NB4 (cell line): ENCODE measurements around the gene MTHFD1L.

Experiments used
- CTCF ChIP-seq: IDR thresholded peaks from one replicate; pipeline ENCODE4 v1.5.1; 2012; ENCODE audit warnings: low read depth, low read length
- MYC ChIP-seq: IDR thresholded peaks from 2 replicates; pipeline ENCODE4 v1.6.1; 2011; ENCODE audit warnings: low read depth, low read length
- POLR2A ChIP-seq: IDR thresholded peaks from 2 replicates; pipeline ENCODE4 v1.6.1; 2011; ENCODE audit warnings: mild to moderate bottlenecking; ENCODE audit not compliant: insufficient read length; ENCODE audit errors: extremely low read depth
- TF ChIP-seq, protein P1 (sequence below): IDR thresholded peaks from 2 replicates; pipeline ENCODE4 v1.6.1; 2011; ENCODE audit warnings: low read depth, low read length

DNA sequence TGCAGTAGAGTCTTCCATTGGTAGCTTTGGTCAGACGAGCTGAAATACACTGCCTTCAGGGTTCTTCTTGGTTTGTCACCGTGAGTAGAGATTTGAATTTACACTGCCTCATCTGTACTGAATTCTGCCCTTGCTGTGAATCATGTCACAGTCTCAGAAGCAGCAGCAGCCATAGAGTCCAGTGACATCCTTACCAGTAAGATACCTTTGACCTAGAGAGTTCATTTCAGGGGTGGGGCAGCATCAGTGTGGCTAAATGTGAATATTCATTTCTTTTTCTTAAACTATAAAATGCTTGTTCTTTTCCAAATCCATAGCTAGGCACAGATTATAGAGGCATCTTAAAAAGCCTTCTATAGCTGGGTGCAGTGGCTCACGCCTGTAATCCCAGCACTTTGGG is 223.5 kb downstream of the MTHFD1L start:
- TF ChIP-seq CTCF: no peak
- TF ChIP-seq, protein P1, sequence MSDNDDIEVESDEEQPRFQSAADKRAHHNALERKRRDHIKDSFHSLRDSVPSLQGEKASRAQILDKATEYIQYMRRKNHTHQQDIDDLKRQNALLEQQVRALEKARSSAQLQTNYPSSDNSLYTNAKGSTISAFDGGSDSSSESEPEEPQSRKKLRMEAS: no peak
- no peak for TF ChIP-seq MYC
- no peak for TF ChIP-seq POLR2A
